ENCODE data around the gene ADAT3. TPM values are rescaled to one million over a fixed set of nuclear protein-coding genes. Genes with fewer than 3 reads are reported as not detected.

ADAT3 gene
- total RNA-seq, 1 experiment from 2014 or later, result 12.6 TPM

- Histone ChIP-seq H3K4me3 (ENCODE audit: low read depth, low read length) (no peak overlapping the region), H3K4me1 (peaks cover 39% of the 10 kb centered on the region), H3K9me3 (no peaks in the 10 kb centered on the region), H3K36me3 (ENCODE audit: control insufficient read depth, insufficient read depth, low read length) (no peaks in the 10 kb centered on the region), H3K27me3 (replicated peaks; ENCODE audit: control insufficient read depth, insufficient read depth, low read length) (no peaks in the 10 kb centered on the region)
- no peaks in the 10 kb centered on the region for H3K9me3 Mint-ChIP-seq (ENCODE audit: unreplicated experiment)
- peaks cover 14% of the 10 kb centered on the region for H3K36me3 Mint-ChIP-seq (ENCODE audit: insufficient read depth, unreplicated experiment)
- no peak overlapping the region for H3K4me3 Mint-ChIP-seq (ENCODE audit: unreplicated experiment)
- H3K27ac Mint-ChIP-seq (ENCODE audit: unreplicated experiment), result peak overlapping the region; percentile 76
- intact Hi-C loops (cut with micrococcal nuclease; ENCODE audit: unreplicated experiment), result no loop called here
- DNase-seq, result no peak
- TF ChIP-seq, protein P1, sequence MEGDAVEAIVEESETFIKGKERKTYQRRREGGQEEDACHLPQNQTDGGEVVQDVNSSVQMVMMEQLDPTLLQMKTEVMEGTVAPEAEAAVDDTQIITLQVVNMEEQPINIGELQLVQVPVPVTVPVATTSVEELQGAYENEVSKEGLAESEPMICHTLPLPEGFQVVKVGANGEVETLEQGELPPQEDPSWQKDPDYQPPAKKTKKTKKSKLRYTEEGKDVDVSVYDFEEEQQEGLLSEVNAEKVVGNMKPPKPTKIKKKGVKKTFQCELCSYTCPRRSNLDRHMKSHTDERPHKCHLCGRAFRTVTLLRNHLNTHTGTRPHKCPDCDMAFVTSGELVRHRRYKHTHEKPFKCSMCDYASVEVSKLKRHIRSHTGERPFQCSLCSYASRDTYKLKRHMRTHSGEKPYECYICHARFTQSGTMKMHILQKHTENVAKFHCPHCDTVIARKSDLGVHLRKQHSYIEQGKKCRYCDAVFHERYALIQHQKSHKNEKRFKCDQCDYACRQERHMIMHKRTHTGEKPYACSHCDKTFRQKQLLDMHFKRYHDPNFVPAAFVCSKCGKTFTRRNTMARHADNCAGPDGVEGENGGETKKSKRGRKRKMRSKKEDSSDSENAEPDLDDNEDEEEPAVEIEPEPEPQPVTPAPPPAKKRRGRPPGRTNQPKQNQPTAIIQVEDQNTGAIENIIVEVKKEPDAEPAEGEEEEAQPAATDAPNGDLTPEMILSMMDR (IDR thresholded peaks at IDR 0.05; ENCODE audit: insufficient read depth in 1 of 2, low read depth in 1 of 2, low read length in 1 of 2, severe bottlenecking in 1 of 2, unreplicated experiment in 1 of 2), result no peak
- ChIA-PET POLR2A (no interaction called here), CTCF (interaction anchor here (0.9 kb wide), 1 partner anchor 10 kb away, joined by 9 read pairs; no protein-coding TSS in a partner anchor)
- H3K27me3 Mint-ChIP-seq (ENCODE audit: insufficient read depth, unreplicated experiment), result no peaks in the 10 kb centered on the region
- BruUV-seq (replicated peaks), result no TSS peak
- peaks cover 5% of the 10 kb centered on the region for H3K4me1 Mint-ChIP-seq (ENCODE audit: low read depth, unreplicated experiment)
These were observed 45.8 kb upstream of the ADAT3 start for GRCh38 chr19:1859331-1859781.

DNA sequence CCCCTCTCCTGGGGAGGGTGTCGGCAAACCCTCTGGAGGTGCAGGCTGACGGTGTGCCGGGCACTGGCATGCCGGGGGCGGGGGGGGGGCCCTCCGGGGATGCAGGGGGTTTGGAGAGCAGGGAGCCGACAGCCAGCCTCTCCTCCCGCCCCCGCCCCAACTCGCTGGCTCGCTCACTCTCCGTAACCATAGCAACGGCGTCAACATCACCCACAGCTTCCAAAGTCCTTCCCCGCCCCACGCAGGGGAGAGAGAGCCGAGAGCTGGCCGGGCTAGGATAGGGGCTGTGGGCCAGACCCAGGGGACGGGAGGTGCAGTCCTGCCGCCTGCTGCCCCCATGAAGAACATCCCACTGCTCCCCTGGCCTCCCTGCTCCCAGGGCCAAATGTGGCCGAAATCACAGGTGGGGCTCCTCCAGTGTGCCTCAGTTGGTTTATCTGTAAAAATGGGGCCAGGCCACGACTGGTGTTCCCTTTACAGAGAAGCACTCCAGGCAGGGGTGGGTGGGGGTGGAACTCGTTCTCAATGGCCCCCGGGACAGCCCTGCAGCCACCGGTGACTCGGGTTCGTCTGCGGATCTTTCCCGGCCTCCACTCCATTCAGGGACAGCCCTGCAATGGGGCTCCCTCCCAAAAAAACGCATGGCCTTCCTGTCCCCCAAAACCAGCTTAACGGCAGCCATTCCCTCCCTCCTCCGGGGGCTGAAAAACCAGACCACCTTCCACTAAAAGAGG is 45.0 kb upstream of the ADAT3 start:
- TF ChIP-seq, protein P1 (IDR thresholded peaks at IDR 0.05; ENCODE audit: insufficient read depth in 1 of 2, low read depth in 1 of 2, low read length in 1 of 2, severe bottlenecking in 1 of 2, unreplicated experiment in 1 of 2), result no peak
- Histone ChIP-seq H3K27me3 (replicated peaks; ENCODE audit: control insufficient read depth, insufficient read depth, low read length) (no peaks in the 10 kb centered on the region), H3K9me3 (no peaks in the 10 kb centered on the region), H3K4me3 (ENCODE audit: low read depth, low read length) (peak overlapping the region; percentile 11), H3K36me3 (ENCODE audit: control insufficient read depth, insufficient read depth, low read length) (no peaks in the 10 kb centered on the region), H3K4me1 (peaks cover 43% of the 10 kb centered on the region)
- Mint-ChIP-seq H3K9me3 (ENCODE audit: unreplicated experiment) (no peaks in the 10 kb centered on the region), H3K4me3 (ENCODE audit: unreplicated experiment) (no peak overlapping the region), H3K36me3 (ENCODE audit: insufficient read depth, unreplicated experiment) (peaks cover 14% of the 10 kb centered on the region), H3K27ac (ENCODE audit: unreplicated experiment) (peak overlapping the region; percentile 76), H3K27me3 (ENCODE audit: insufficient read depth, unreplicated experiment) (no peaks in the 10 kb centered on the region), H3K4me1 (ENCODE audit: low read depth, unreplicated experiment) (peaks cover 5% of the 10 kb centered on the region)
- ChIA-PET POLR2A (interaction anchor here (0.5 kb wide), 1 partner anchor 681 kb away, joined by 3 read pairs; no protein-coding TSS in a partner anchor), CTCF (interaction anchor here (0.6 to 0.9 kb wide), 2 partner anchors 11 to 14 kb away, joined by 3 to 9 read pairs; no protein-coding TSS in a partner anchor)
- intact Hi-C loops (cut with micrococcal nuclease; ENCODE audit: unreplicated experiment), result no loop called here
- peak; percentile 87 to 88 for DNase-seq
- no TSS peak for BruUV-seq (replicated peaks)

- CTCF ChIA-PET, result no interaction called here
- H3K27me3 Mint-ChIP-seq (ENCODE audit: insufficient read depth, unreplicated experiment), result no peaks in the 10 kb centered on the region
- peak overlapping the region; percentile 35 for H3K27ac Mint-ChIP-seq (ENCODE audit: unreplicated experiment)
- H3K4me3 Mint-ChIP-seq (ENCODE audit: unreplicated experiment), result peak overlapping the region; percentile 73
- Histone ChIP-seq H3K9me3 (no peaks in the 10 kb centered on the region), H3K36me3 (ENCODE audit: control insufficient read depth, insufficient read depth, low read length) (no peaks in the 10 kb centered on the region), H3K27me3 (replicated peaks; ENCODE audit: control insufficient read depth, insufficient read depth, low read length) (no peaks in the 10 kb centered on the region), H3K4me3 (ENCODE audit: low read depth, low read length) (peak overlapping the region; percentile 89), H3K4me1 (peaks cover 45% of the 10 kb centered on the region)
- intact Hi-C loops (cut with micrococcal nuclease; ENCODE audit: unreplicated experiment), result no loop called here
- no peak for DNase-seq
- no TSS peak for BruUV-seq (replicated peaks)
- H3K4me1 Mint-ChIP-seq (ENCODE audit: low read depth, unreplicated experiment), result peaks cover 5% of the 10 kb centered on the region
- peaks cover 14% of the 10 kb centered on the region for H3K36me3 Mint-ChIP-seq (ENCODE audit: insufficient read depth, unreplicated experiment)
- no peaks in the 10 kb centered on the region for H3K9me3 Mint-ChIP-seq (ENCODE audit: unreplicated experiment)
- POLR2A ChIA-PET, result no interaction called here
- TF ChIP-seq, protein P1 (IDR thresholded peaks at IDR 0.05; ENCODE audit: insufficient read depth in 1 of 2, low read depth in 1 of 2, low read length in 1 of 2, severe bottlenecking in 1 of 2, unreplicated experiment in 1 of 2), result no peak
These were observed 44.2 kb upstream of the ADAT3 start for GRCh38 chr19:1860821-1861598.

Data from Caco-2 (cell line).